SW480 (cell line): ENCODE results near the gene PTBP1.

Source experiments
- DNase-seq: peaks from one replicate; pipeline ENCODE4 v3.0.0-alpha.2; 2016; ENCODE audit warnings: low spot score

Gene PTBP1

GRCh38 chr19:797528-798414 is 519 bp downstream of the PTBP1 start:
- peak; percentile 54 for DNase-seq

- DNase-seq, result no peak
Observed at GRCh38 chr19:798415-799075, 1.3 kb downstream of the PTBP1 start.

GRCh38 chr19:799076-799881 is 2.0 kb downstream of the PTBP1 start:
- no peak for DNase-seq

DNA sequence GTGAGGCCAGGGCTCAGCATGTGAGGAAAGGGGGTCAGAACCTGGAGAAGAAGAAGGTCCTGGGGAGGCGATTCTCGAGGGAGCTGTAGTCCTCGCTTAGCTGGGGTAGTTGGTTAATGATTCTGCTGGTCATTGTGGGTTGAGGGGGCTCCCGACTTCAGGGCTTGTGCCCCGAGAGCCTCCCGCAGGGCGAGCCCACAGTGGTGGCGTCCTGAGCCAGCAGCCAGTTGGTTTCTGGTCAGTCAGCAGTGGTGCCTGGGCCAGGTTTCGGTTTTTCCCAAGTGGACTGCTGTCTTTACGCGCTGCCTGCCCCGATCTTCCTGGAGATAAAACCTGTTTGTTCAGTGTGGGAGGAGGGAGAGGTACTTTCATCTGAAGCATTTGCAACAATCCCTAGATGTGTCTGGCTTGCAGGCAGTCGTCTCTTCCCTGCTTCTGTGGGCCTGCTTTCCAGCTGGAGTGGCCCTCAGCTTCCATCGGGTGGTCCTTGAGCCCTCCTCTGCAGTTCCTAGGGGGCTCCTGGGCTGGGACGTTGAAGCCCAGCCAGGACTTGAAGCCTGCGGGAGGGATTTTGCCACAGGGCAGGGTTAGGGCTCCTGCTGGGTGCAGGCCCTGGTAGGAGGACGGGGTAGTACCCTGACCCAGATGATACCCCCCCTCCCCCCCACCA is 3.2 kb downstream of the PTBP1 start:
- no peak for DNase-seq

DNA sequence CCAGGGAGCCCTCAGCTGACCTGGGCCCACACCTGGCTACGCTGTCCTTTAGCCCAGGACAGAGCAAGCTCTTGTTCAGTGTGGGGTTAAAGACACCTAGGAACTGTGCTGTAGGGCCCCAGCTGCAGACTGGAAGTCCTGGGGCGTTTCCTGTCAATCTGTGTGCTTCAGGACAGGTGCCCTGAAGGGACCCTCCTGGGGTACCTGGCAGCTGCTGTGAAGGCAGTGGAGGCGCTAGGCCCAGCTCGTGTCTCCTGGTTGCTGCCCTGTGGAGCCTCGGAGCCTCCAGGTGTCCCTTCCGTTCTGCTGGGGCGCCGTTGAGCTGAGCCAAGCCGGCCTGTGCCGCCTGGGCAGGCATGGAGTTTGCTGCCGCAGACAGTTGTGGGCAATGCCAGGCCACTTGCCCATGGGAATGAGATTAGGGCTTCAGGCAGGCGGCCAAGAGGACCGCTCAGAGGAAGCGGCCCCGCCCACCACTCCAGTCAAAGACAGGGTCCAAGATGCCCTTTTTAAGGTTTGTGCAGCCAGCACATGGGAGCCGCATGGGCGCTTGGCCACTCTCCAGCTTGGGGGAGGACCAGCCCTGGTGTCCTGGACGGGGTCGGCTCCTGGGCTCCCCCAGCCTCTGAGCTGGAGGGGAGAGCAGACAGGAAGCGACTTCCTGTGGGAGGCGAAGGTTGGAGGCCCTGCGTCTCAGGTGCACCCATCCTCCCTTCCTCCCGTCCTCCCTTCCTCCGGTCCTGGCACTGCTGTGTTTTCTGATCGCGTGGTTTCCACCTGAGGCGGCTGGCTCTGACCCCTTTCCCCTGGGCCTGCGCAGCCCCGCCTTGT is 4.0 kb downstream of the PTBP1 start:
- no peak for DNase-seq

DNA sequence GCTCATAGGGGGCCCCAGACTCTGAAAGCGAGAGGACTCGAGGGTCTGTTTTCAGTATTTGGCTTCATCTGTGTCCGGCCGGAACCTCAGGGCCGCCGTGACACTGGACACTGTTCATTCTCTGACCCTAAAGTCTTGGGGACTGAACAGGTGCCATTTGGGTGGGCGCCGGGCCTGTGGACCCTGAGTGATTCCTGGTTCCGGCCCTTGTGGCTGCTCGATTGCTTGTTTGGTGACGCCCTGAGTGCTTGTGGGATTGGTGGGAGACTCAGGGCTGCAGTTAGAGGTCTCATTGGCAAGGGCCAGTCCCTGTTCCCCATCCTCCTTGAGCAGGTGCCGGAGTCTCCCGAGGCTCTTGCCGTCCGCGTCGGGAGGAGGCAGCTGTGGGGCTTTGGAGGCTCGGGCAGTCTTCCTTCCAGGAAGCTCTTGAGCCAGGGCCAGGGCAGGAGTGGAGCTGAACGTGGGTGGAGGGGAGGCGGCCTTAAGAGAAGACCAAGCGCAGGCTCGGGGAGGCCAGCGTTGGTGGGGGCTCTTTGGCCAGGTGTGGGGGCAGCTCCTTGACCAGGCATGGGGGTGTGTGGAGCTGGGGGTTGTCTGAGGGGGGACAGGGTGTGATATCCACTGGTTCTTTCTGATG is 4.7 kb downstream of the PTBP1 start:
- DNase-seq, result no peak

DNA sequence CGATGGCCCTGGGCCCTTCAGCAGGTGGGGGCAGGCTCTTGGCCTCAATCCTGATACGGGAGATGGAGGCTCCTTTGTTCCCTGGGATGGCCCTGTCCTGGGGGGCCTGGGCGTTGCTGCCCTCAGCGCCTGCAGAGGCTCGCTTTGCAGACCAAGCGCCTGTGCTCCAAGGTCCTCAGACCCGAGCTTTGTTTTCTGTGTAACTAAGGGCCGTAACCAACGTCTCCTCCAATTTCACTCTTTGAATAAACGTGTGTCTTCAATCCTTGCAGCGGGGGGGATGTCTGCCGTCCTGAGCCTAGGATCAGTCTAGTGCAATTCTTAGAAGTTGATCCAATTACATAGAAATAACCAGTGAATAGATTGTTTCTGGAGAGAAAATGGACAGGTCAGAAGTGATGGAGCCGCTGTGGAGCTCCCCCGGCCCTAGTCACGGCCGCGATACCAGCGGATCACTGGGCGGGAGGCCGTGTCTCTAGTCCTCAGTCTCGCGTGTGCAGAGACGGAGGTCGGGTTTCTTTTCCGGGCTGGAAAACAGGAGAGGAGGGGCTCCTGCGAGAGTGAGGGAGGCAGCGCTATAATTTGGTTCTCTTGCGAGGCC is 5.3 kb downstream of the PTBP1 start:
- DNase-seq, result no peak

DNA sequence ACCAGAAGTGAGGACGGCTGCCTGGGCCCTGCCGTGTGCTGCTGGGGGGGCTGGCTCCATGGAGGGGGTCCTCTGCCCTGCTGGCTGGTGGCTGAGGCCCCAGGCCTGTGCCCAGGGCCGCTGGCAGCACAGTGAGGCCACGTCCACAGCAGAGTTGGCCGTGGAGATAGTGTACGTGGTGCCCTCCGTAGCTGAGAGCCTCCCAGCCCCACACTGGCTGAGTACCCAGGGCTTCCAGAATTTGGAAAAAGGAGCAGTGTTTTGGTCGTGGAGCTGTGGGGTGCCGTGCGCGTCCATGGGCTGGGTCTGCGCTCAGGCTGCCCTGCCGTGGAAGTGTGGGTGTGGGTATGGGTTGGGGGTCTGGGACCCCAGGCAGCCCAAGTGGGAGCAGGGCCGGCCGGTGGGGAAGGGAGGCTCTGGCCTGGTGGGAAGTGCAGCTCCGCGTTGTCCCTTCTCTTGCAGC is 5.9 kb downstream of the PTBP1 start:
- no peak for DNase-seq

DNA sequence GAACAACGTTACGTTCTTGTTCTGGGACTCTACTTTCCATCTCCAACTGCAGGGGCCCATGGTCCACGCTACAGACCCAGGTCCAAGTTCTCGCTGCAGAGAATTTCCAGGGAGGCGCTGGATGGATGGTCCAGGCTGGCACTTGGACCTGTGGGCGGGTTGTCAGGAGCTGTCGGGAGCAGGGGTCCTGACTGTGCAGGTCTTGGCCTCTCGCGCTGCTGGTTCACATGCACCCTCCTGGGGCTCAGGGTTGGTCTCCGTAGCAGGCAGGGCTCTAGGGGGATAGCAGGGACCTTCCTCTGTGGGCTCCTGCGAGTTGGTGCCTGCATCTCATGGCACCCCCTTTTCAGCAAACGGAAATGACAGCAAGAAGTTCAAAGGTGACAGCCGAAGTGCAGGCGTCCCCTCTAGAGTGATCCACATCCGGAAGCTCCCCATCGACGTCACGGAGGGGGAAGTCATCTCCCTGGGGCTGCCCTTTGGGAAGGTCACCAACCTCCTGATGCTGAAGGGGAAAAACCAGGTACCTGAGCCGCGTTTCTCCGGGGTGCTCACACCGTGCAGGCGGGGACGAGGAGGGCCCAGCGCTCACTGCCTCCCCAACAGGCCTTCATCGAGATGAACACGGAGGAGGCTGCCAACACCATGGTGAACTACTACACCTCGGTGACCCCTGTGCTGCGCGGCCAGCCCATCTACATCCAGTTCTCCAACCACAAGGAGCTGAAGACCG is 6.6 kb downstream of the PTBP1 start:
- no peak for DNase-seq

DNA sequence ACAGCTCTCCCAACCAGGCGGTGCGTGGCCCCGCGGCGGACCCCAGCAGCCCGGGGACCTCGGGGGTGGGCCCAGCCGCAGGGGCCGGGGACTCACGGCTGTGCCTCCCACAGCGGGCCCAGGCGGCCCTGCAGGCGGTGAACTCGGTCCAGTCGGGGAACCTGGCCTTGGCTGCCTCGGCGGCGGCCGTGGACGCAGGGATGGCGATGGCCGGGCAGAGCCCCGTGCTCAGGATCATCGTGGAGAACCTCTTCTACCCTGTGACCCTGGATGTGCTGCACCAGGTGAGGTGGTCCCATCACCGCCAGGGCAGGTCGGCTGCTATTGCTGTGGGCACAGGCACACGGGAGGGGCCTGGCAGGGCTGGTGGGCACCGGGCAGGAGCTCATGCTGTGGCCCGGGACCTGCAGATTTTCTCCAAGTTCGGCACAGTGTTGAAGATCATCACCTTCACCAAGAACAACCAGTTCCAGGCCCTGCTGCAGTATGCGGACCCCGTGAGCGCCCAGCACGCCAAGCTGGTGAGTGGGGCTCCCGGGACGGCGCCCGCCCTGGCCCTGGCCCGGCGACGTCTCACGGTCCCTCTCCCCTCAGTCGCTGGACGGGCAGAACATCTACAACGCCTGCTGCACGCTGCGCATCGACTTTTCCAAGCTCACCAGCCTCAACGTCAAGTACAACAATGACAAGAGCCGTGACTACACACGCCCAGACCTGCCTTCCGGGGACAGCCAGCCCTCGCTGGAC is 7.3 kb downstream of the PTBP1 start:
- no peak for DNase-seq

GRCh38 chr19:805166-805551 is 7.9 kb downstream of the PTBP1 start:
- no peak for DNase-seq

- DNase-seq, result no peak
Observed at GRCh38 chr19:805600-806550, 8.6 kb downstream of the PTBP1 start.

DNA sequence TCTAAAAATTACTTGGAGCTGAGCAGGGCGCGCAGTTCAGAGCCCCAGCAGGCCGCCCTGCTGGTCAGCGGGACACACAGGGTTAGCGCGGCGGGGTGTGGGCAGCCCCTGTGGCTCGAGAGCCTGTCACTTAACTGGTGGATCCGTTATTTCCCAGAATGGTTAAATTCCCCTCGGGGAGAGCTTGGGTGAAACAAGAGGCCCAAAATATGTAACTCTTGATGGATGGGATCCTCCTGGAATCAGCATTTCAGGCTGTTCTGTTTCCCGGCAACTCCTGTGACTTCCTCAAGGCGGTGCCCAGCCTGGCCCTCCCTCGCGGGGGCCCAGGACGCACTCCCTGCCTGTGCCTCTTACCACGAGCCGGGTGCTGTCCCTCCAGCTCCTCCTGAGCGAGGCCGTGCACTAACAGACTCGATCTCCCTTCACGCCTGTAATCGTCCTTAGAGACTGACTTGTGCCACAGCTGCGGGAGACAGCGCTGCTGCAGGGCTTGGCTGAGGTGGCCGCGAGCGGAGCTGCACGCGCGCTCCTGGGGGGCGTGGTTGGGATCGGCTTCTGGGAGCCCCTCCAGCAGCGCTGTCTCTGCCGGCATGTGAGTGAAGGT is 9.7 kb downstream of the PTBP1 start:
- DNase-seq, result no peak

GRCh38 chr19:807627-808422 is 10.6 kb downstream of the PTBP1 start:
- no peak for DNase-seq

DNA sequence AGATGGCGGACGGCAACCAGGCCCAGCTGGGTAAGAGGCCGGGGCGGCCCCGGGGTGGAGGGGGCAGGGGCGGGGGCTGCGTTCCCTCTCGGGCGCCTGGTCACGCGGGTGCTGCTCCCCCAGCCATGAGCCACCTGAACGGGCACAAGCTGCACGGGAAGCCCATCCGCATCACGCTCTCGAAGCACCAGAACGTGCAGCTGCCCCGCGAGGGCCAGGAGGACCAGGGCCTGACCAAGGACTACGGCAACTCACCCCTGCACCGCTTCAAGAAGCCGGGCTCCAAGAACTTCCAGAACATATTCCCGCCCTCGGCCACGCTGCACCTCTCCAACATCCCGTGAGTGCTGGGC is 11.1 kb downstream of the PTBP1 start:
- DNase-seq, result no peak

GRCh38 chr19:810077-810855 is 13.0 kb downstream of the PTBP1 start:
- no peak for DNase-seq
